ENCODE data around the gene TMPRSS5.

- TF ChIP-seq GATA2 (IDR thresholded peaks at IDR 0.05; ENCODE audit: low read depth, low read length) (no peak), GATA3 (IDR thresholded peaks at IDR 0.05; ENCODE audit: low read depth, low read length) (no peak)
These were observed 19.3 kb upstream of the TMPRSS5 start for GRCh38 chr11:113725407-113725806.
